H1 (cell line): ENCODE results near the gene NFIA. TPM values are rescaled to one million over a fixed set of nuclear protein-coding genes. Genes with fewer than 3 reads are reported as not detected.

Experiments used
- CTCF ChIA-PET: fragments of 300-600 bp; sonication (Branson Sonifier 250); formaldehyde crosslinking; loops from one replicate; lab custom pipeline; 2021; ENCODE audit not compliant: partially characterized antibody; lab: Charles Lee
- POLR2A ChIA-PET: fragments of 300-600 bp; sonication (Branson Sonifier 250); formaldehyde crosslinking; loops from one replicate; lab custom pipeline; 2021; ENCODE audit warnings: inconsistent platforms; ENCODE audit not compliant: partially characterized antibody; lab: Charles Lee
- DNase-seq, 2 experiments: peaks; one replicate each; pipeline versions ENCODE4 v3.0.0 to v3.0.0-alpha.2; 2010 to 2022; ENCODE audit warnings: low spot score in 2 of 2, low read depth in 1 of 2, mixed read lengths in 1 of 2
- FAIRE-seq: peaks from 2 replicates; lab custom pipeline; 2011; peaks lifted over from hg19 to GRCh38; lab: Jason Lieb, UNC
- H2AFZ ChIP-seq: 2 replicates; pipeline ENCODE4 v1.8.1; 2012; ENCODE audit warnings: low read length, inconsistent platforms
- H2AK5ac ChIP-seq: 2 replicates; pipeline ENCODE4 v1.6.1; 2013; ENCODE audit warnings: low read depth, low read length
- H2BK120ac ChIP-seq: replicated peaks from 2 replicates; pipeline ENCODE3; 2013; ENCODE audit warnings: low read depth, low read length, inconsistent platforms
- H2BK12ac ChIP-seq: 2 replicates; pipeline ENCODE4 v1.6.1; 2013; ENCODE audit warnings: low read depth, low read length
- H2BK15ac ChIP-seq: 2 replicates; pipeline ENCODE4 v1.6.1; 2013; ENCODE audit warnings: low read length
- H2BK20ac ChIP-seq: 2 replicates; pipeline ENCODE4 v1.6.1; 2013; ENCODE audit warnings: low read length
- H2BK5ac ChIP-seq: 2 replicates; pipeline ENCODE4 v1.6.1; 2013; ENCODE audit warnings: low read depth, low read length
- H3K14ac ChIP-seq: 2 replicates; pipeline ENCODE4 v1.6.1; 2013; ENCODE audit warnings: inconsistent platforms; ENCODE audit not compliant: insufficient read length
- H3K18ac ChIP-seq: 2 replicates; pipeline ENCODE4 v1.6.1; 2013; ENCODE audit warnings: low read length; ENCODE audit errors: extremely low read depth
- H3K23ac ChIP-seq: 2 replicates; pipeline ENCODE4 v1.6.1; 2013; ENCODE audit warnings: inconsistent platforms; ENCODE audit not compliant: insufficient read length
- H3K23me2 ChIP-seq: 2 replicates; pipeline ENCODE4 v1.6.1; 2013; ENCODE audit warnings: low read depth, low read length
- H3K27ac ChIP-seq: 2 replicates; pipeline ENCODE4 v1.6.1; 2011; ENCODE audit warnings: low read depth, low read length, inconsistent platforms
- H3K27me3 ChIP-seq, 4 experiments: replicated peaks in 1 of 4; 1 replicate in 1 of 4; 2 replicates in 3 of 4; pipeline versions ENCODE4 v1.6.1 to v1.8.1; 2011 to 2013; ENCODE audit warnings: low read length in 3 of 4, mild to moderate bottlenecking in 3 of 4, inconsistent platforms in 2 of 4, mixed read lengths in 2 of 4, moderate library complexity in 1 of 4; ENCODE audit not compliant: control insufficient read depth in 3 of 4, insufficient read depth in 3 of 4; ENCODE audit errors: extremely low read depth in 1 of 4
- H3K36me3 ChIP-seq, 4 experiments: 2 replicates each; pipeline versions ENCODE4 v1.6.1 to v1.8.1; 2011 to 2013; ENCODE audit warnings: mild to moderate bottlenecking in 4 of 4, low read length in 3 of 4, moderate library complexity in 2 of 4, control low read depth in 1 of 4, inconsistent platforms in 1 of 4; ENCODE audit not compliant: insufficient read depth in 4 of 4, control insufficient read depth in 2 of 4
- H3K4ac ChIP-seq: replicated peaks from 2 replicates; pipeline ENCODE3; 2013; ENCODE audit warnings: low read length, low read depth, mixed read lengths, inconsistent platforms; ENCODE audit not compliant: insufficient read length
- H3K4me1 ChIP-seq, 4 experiments: replicated peaks in 1 of 4; 1 replicate in 1 of 4; 2 replicates in 3 of 4; pipeline versions ENCODE4 v1.6.1 to v1.8.1; 2011 to 2013; ENCODE audit warnings: low read length in 3 of 4, inconsistent platforms in 2 of 4, mixed read lengths in 1 of 4; ENCODE audit not compliant: insufficient read depth in 4 of 4, control insufficient read depth in 3 of 4
- H3K4me2 ChIP-seq, 2 experiments: 2 replicates each; pipeline versions ENCODE4 v1.6.1 to v1.8.1; 2011 to 2013; ENCODE audit warnings: low read depth in 2 of 2, low read length in 2 of 2, control low read depth in 1 of 2, inconsistent platforms in 1 of 2, mild to moderate bottlenecking in 1 of 2; ENCODE audit not compliant: insufficient read depth in 1 of 2
- H3K4me3 ChIP-seq, 4 experiments: fragments of 200-600, 300-600 bp in 1 of 4; sonication (generic), shearing (Covaris generic), sonication (Bioruptor Twin) in 1 of 4; 2 replicates each; pipeline versions ENCODE4 v1.5.1 to v1.8.1; 2011 to 2016; ENCODE audit warnings: low read length in 4 of 4, low read depth in 3 of 4, control low read depth in 2 of 4, inconsistent platforms in 2 of 4, mild to moderate bottlenecking in 2 of 4, mixed read lengths in 1 of 4, moderate library complexity in 1 of 4; ENCODE audit not compliant: insufficient read depth in 2 of 4; ENCODE audit errors: extremely low read depth in 1 of 4
- H3K56ac ChIP-seq: replicated peaks from 2 replicates; pipeline ENCODE3; 2013; ENCODE audit warnings: low read depth, mild to moderate bottlenecking, mixed read lengths, low read length, inconsistent platforms; ENCODE audit not compliant: insufficient read length
- H3K79me1 ChIP-seq: 2 replicates; pipeline ENCODE4 v1.6.1; 2013; ENCODE audit warnings: low read depth, low read length, control low read depth
- H3K79me2 ChIP-seq, 2 experiments: 2 replicates each; pipeline versions ENCODE4 v1.6.1 to v1.8.1; 2012 to 2013; ENCODE audit warnings: low read length in 2 of 2, mild to moderate bottlenecking in 2 of 2, inconsistent platforms in 1 of 2; ENCODE audit not compliant: insufficient read depth in 2 of 2, control insufficient read depth in 1 of 2
- H3K9ac ChIP-seq, 4 experiments: replicated peaks in 1 of 4; 1 replicate in 1 of 4; 2 replicates in 3 of 4; pipeline versions ENCODE4 v1.6.1 to v1.8.1; 2011 to 2013; ENCODE audit warnings: low read depth in 3 of 4, low read length in 3 of 4, control low read depth in 2 of 4, mild to moderate bottlenecking in 2 of 4, moderate library complexity in 2 of 4, inconsistent platforms in 1 of 4; ENCODE audit errors: extremely low read depth in 1 of 4
- H3K9me3 ChIP-seq, 2 experiments: 2 replicates each; pipeline versions ENCODE4 v1.6.1 to v1.8.1; 2012 to 2013; ENCODE audit warnings: mild to moderate bottlenecking in 2 of 2, moderate library complexity in 2 of 2, control low read depth in 1 of 2, inconsistent platforms in 1 of 2, low read depth in 1 of 2, low read length in 1 of 2, mixed read lengths in 1 of 2; ENCODE audit not compliant: insufficient read depth in 2 of 2
- H4K20me1 ChIP-seq, 2 experiments: replicated peaks in 1 of 2; 2 replicates each; pipeline versions ENCODE3 to v1.8.1; 2011 to 2013; ENCODE audit warnings: inconsistent platforms in 2 of 2, low read length in 2 of 2, mild to moderate bottlenecking in 1 of 2; ENCODE audit not compliant: insufficient read depth in 2 of 2, control insufficient read depth in 1 of 2
- H4K5ac ChIP-seq: 2 replicates; pipeline ENCODE4 v1.6.1; 2013; ENCODE audit warnings: low read length, low read depth, mixed read lengths, inconsistent platforms; ENCODE audit not compliant: insufficient read length
- H4K8ac ChIP-seq: 2 replicates; pipeline ENCODE4 v1.8.0; 2013; ENCODE audit warnings: mild to moderate bottlenecking, moderate library complexity, low read length, inconsistent platforms; ENCODE audit not compliant: insufficient read depth; ENCODE audit errors: extremely low read depth
- H4K91ac ChIP-seq: replicated peaks from 2 replicates; pipeline ENCODE3; 2013; ENCODE audit warnings: low read length, mixed read lengths, inconsistent platforms; ENCODE audit not compliant: insufficient read length
- SIX5 ChIP-seq: IDR thresholded peaks from 2 replicates; pipeline ENCODE4 v1.6.1; 2011; ENCODE audit warnings: mild to moderate bottlenecking, low read depth, low read length
- WGBS, 2 experiments: shearing (Covaris generic) in 1 of 2; methylation state at CpG; one replicate each; pipeline versions ENCODE4 v1.1.6 to v1.1.7; 2013 to 2015; ENCODE audit warnings: low lambda C conversion rate in 2 of 2, mixed read lengths in 2 of 2, inconsistent platforms in 1 of 2, low coverage in 1 of 2, missing lambda C conversion rate in 1 of 2; ENCODE audit not compliant: insufficient replicate concordance in 2 of 2, insufficient coverage in 1 of 2, insufficient read length in 1 of 2; ENCODE audit errors: extremely low coverage in 1 of 2, missing lambda C conversion rate in 1 of 2; 5-methylcytosine and 5-hydroxymethylcytosine counted together
- polyA plus RNA-seq, 7 experiments: library from polyadenylated mRNA; depleted of rRNA in 3 of 7; stranded (reverse) in 5 of 7; unstranded in 2 of 7; fragments of >200 nt in 5 of 7; fragments of 200-250 nt in 2 of 7; gene quantifications; 1 replicate in 5 of 7; 2 replicates in 1 of 7; 4 replicates in 1 of 7; pipeline versions ENCODE4 v1.2.1 to v1.2.3, GENCODE V29; 2011 to 2013; ENCODE audit warnings: missing spikeins in 2 of 7, mixed read lengths in 2 of 7
- total RNA-seq: library from RNA; stranded (reverse); fragmentation: NEBNext Ultra II Directional; extraction: Animal tissue kit (Norgen Biotek cat#: 25700); gene quantifications from 2 replicates; pipeline ENCODE4 v1.2.1, GENCODE V29; 2021

NFIA gene
- total and polyA plus RNA-seq, 2 of the 8 experiments (the other 6 are each of a cell fraction or from before 2014, with no cell fraction given) = 1.8 to 2.3 TPM

DNA sequence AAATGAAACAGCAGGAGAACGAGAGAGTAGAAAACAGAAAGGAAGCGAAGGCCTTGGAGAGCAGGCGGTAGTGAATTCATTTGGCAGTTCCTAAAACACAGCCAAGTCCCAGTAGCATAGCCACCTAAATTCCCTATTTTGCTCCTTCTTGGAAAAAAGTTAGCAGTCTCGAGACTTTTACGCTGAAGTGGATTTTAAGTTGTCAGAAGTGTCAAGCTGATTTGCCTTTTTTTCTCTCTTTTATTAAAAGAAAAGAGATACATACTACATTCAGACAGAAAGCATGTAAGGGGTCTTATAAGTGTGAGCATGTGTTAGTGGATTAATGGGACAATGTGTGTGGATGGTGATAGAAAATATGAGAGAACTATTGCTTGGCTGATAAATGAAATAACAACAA lies 19.2 kb downstream of the NFIA start:
- H3K79me1 ChIP-seq = no peaks in the 10 kb centered on the region
- no peak overlapping the region for H3K4ac ChIP-seq
- DNase-seq (no peak), FAIRE-seq (no peak)
- no peak overlapping the region for H2AK5ac ChIP-seq
- CTCF ChIA-PET = no interaction called here
- no peak overlapping the region for H3K56ac ChIP-seq
- H2BK20ac ChIP-seq = no peak overlapping the region
- H3K9ac ChIP-seq = no peak overlapping the region
- no peaks in the 10 kb centered on the region for H4K20me1 ChIP-seq
- no peak overlapping the region for H4K5ac ChIP-seq
- 89% methylated on average over 5 of the region's 5 CpGs; no CpG with 5 or more reads in 1 of the 2 experiments for WGBS, 2 experiments
- H3K79me2 ChIP-seq = no peaks in the 10 kb centered on the region
- no peaks in the 10 kb centered on the region for H3K9me3 ChIP-seq
- no peak overlapping the region for H4K91ac ChIP-seq
- no peak overlapping the region for H3K18ac ChIP-seq
- no peaks in the 10 kb centered on the region for H3K27me3 ChIP-seq
- no peak overlapping the region for H3K23ac ChIP-seq
- H3K27ac ChIP-seq = no peak overlapping the region
- H4K8ac ChIP-seq = no peak overlapping the region
- H2BK12ac ChIP-seq = no peak overlapping the region
- no peak overlapping the region for H3K4me3 ChIP-seq
- H2BK15ac ChIP-seq = no peak overlapping the region
- no peak overlapping the region for H2BK120ac ChIP-seq
- no peaks in the 10 kb centered on the region for H3K36me3 ChIP-seq
- no peak overlapping the region for H2BK5ac ChIP-seq
- POLR2A ChIA-PET = no interaction called here
- H3K14ac ChIP-seq = no peak overlapping the region
- H3K4me1 ChIP-seq = no peaks in the 10 kb centered on the region
- no peak overlapping the region for H2AFZ ChIP-seq
- no peaks in the 10 kb centered on the region for H3K23me2 ChIP-seq
- no peak overlapping the region for H3K4me2 ChIP-seq
- TF ChIP-seq SIX5 = no peak
